H9 (cell line): ENCODE results near the gene CATSPER1. TPM values are rescaled to one million over a fixed set of nuclear protein-coding genes. Genes with fewer than 3 reads are reported as not detected.

Experiments
- DNase-seq: peaks from one replicate; pipeline ENCODE4 v3.0.0-alpha.2; 2017
- H2AFZ ChIP-seq: one replicate; pipeline ENCODE4 v1.6.1; 2013; ENCODE audit warnings: mild to moderate bottlenecking, low read length, control low read depth, moderate library complexity
- H2AK5ac ChIP-seq: 2 replicates; pipeline ENCODE4 v1.6.1; 2013; ENCODE audit warnings: low read length, control low read depth, mixed read lengths; ENCODE audit not compliant: insufficient read length
- H2BK120ac ChIP-seq: one replicate; pipeline ENCODE4 v1.6.1; 2013; ENCODE audit warnings: low read depth, mild to moderate bottlenecking, low read length, control low read depth, inconsistent platforms; ENCODE audit not compliant: poor library complexity, severe bottlenecking
- H2BK12ac ChIP-seq: 2 replicates; pipeline ENCODE4 v1.6.1; 2013; ENCODE audit warnings: low read length, control low read depth, mixed read lengths, low read depth; ENCODE audit not compliant: insufficient read length
- H2BK15ac ChIP-seq: 2 replicates; pipeline ENCODE4 v1.6.1; 2013; ENCODE audit warnings: low read depth, low read length, control low read depth
- H2BK20ac ChIP-seq: one replicate; pipeline ENCODE4 v1.6.1; 2013; ENCODE audit warnings: low read depth, mild to moderate bottlenecking, low read length, control low read depth, inconsistent platforms; ENCODE audit not compliant: poor library complexity, severe bottlenecking
- H2BK5ac ChIP-seq: 2 replicates; pipeline ENCODE4 v1.6.1; 2013; ENCODE audit warnings: low read length, control low read depth, mixed read lengths; ENCODE audit not compliant: insufficient read length
- H3K14ac ChIP-seq: 2 replicates; pipeline ENCODE4 v1.6.1; 2013; ENCODE audit warnings: low read length, control low read depth; ENCODE audit not compliant: insufficient read depth
- H3K18ac ChIP-seq: 2 replicates; pipeline ENCODE4 v1.6.1; 2013; ENCODE audit warnings: low read depth, mild to moderate bottlenecking, mixed read lengths, low read length, control low read depth; ENCODE audit not compliant: insufficient read length
- H3K23ac ChIP-seq: 2 replicates; pipeline ENCODE4 v1.6.1; 2013; ENCODE audit warnings: low read length, control low read depth, mixed read lengths, low read depth; ENCODE audit not compliant: insufficient read length
- H3K23me2 ChIP-seq: 2 replicates; pipeline ENCODE4 v1.6.1; 2013; ENCODE audit warnings: low read depth, mild to moderate bottlenecking, mixed read lengths, low read length, control low read depth; ENCODE audit not compliant: insufficient read length, poor library complexity, severe bottlenecking
- H3K27ac ChIP-seq: 2 replicates; pipeline ENCODE4 v1.5.1; 2013; ENCODE audit warnings: low read length, control low read depth, mixed read lengths, low read depth; ENCODE audit not compliant: insufficient read length
- H3K27me3 ChIP-seq: 2 replicates; pipeline ENCODE4 v1.6.1; 2013; ENCODE audit warnings: low read length, control low read depth, inconsistent platforms; ENCODE audit not compliant: insufficient read depth
- H3K4ac ChIP-seq: 2 replicates; pipeline ENCODE4 v1.6.1; 2013; ENCODE audit warnings: low read depth, mild to moderate bottlenecking, control low read depth, inconsistent platforms, low read length, moderate library complexity
- H3K4me1 ChIP-seq: 2 replicates; pipeline ENCODE4 v1.6.1; 2013; ENCODE audit warnings: low read length, control low read depth, inconsistent platforms; ENCODE audit not compliant: insufficient read depth
- H3K4me2 ChIP-seq: 2 replicates; pipeline ENCODE4 v1.6.1; 2013; ENCODE audit warnings: low read length, control low read depth, mixed read lengths; ENCODE audit not compliant: insufficient read length, insufficient read depth
- H3K56ac ChIP-seq: 2 replicates; pipeline ENCODE4 v1.6.1; 2013; ENCODE audit warnings: low read depth, mild to moderate bottlenecking, mixed read lengths, low read length, control low read depth; ENCODE audit not compliant: insufficient read length
- H3K79me1 ChIP-seq: 2 replicates; pipeline ENCODE4 v1.6.1; 2013; ENCODE audit warnings: low read depth, mild to moderate bottlenecking, moderate library complexity, low read length, control low read depth, inconsistent platforms; ENCODE audit not compliant: insufficient read depth, poor library complexity, severe bottlenecking
- H3K79me2 ChIP-seq: 2 replicates; pipeline ENCODE4 v1.6.1; 2013; ENCODE audit warnings: low read length, control low read depth, inconsistent platforms; ENCODE audit not compliant: insufficient read depth
- H3K9ac ChIP-seq: 2 replicates; pipeline ENCODE4 v1.6.1; 2013; ENCODE audit warnings: low read length, control low read depth, mixed read lengths; ENCODE audit not compliant: insufficient read length; ENCODE audit errors: extremely low read depth
- H3K9me3 ChIP-seq: one replicate; pipeline ENCODE4 v1.6.1; 2013; ENCODE audit warnings: low read depth, low read length, inconsistent platforms; ENCODE audit not compliant: control insufficient read depth
- H3T11ph ChIP-seq: one replicate; pipeline ENCODE4 v1.6.1; 2013; ENCODE audit warnings: mild to moderate bottlenecking, low read length, control low read depth, inconsistent platforms
- H4K20me1 ChIP-seq: one replicate; pipeline ENCODE4 v1.6.1; 2013; ENCODE audit not compliant: control insufficient read depth, insufficient read length, insufficient read depth
- H4K5ac ChIP-seq: 2 replicates; pipeline ENCODE4 v1.6.1; 2013; ENCODE audit warnings: low read depth, mild to moderate bottlenecking, mixed read lengths, low read length, control low read depth; ENCODE audit not compliant: insufficient read length
- H4K8ac ChIP-seq: replicated peaks from 2 replicates; pipeline ENCODE4 v1.6.1; 2013; ENCODE audit warnings: low read length, control low read depth, mixed read lengths, low read depth; ENCODE audit not compliant: insufficient read length
- H4K91ac ChIP-seq: 2 replicates; pipeline ENCODE4 v1.6.1; 2013; ENCODE audit warnings: low read depth, mild to moderate bottlenecking, moderate library complexity, mixed read lengths, low read length, control low read depth; ENCODE audit not compliant: insufficient read length
- H3K27ac Mint-ChIP-seq, 3 experiments: 2 replicates in 2 of 3; 3 replicates in 1 of 3; pipeline ENCODE4 v1.8.0; 2020 to 2021; ENCODE audit warnings: mixed read lengths in 3 of 3, mild to moderate bottlenecking in 1 of 3, moderate library complexity in 1 of 3
- H3K27me3 Mint-ChIP-seq: 2 replicates; pipeline ENCODE4 v1.8.0; 2021; ENCODE audit warnings: low read depth, mild to moderate bottlenecking, moderate library complexity, mixed read lengths
- H3K36me3 Mint-ChIP-seq, 3 experiments: 2 replicates in 2 of 3; 3 replicates in 1 of 3; pipeline ENCODE4 v1.8.0; 2020 to 2021; ENCODE audit warnings: low read depth in 3 of 3, mixed read lengths in 3 of 3; ENCODE audit not compliant: insufficient read depth in 1 of 3
- H3K4me1 Mint-ChIP-seq, 2 experiments: 2 replicates each; pipeline ENCODE4 v1.8.0; 2020; ENCODE audit warnings: mixed read lengths in 2 of 2
- H3K4me3 Mint-ChIP-seq, 2 experiments: 2 replicates in 1 of 2; 3 replicates in 1 of 2; pipeline ENCODE4 v1.8.0; 2020 to 2021; ENCODE audit warnings: mild to moderate bottlenecking in 2 of 2, mixed read lengths in 2 of 2, moderate library complexity in 1 of 2
- H3K9me3 Mint-ChIP-seq, 2 experiments: 2 replicates in 1 of 2; 3 replicates in 1 of 2; pipeline ENCODE4 v1.8.0; 2020; ENCODE audit warnings: mild to moderate bottlenecking in 2 of 2, mixed read lengths in 2 of 2, moderate library complexity in 1 of 2
- WGBS: extraction: QIAGEN DNeasy Blood & Tissue Kit; methylation state at CpG from one replicate; pipeline ENCODE4 v1.1.7; 2013; ENCODE audit warnings: missing lambda C conversion rate, low lambda C conversion rate, mixed read lengths; ENCODE audit not compliant: insufficient read length; ENCODE audit errors: extremely low coverage; 5-methylcytosine and 5-hydroxymethylcytosine counted together
- total RNA-seq: library from RNA; stranded (reverse); gene quantifications from 2 replicates; pipeline ENCODE4 v1.2.1, GENCODE V29; 2021
- TF ChIP-seq, protein P1 (sequence below): fragments of 200-600 bp; sonication (generic); conservative IDR thresholded peaks from 3 replicates; pipeline ENCODE4 v1.8.0; 2021; ENCODE audit warnings: antibody characterized with exemption, mild to moderate bottlenecking

Gene CATSPER1
- total RNA-seq, 1 experiment from 2014 or later, result not detected

DNA sequence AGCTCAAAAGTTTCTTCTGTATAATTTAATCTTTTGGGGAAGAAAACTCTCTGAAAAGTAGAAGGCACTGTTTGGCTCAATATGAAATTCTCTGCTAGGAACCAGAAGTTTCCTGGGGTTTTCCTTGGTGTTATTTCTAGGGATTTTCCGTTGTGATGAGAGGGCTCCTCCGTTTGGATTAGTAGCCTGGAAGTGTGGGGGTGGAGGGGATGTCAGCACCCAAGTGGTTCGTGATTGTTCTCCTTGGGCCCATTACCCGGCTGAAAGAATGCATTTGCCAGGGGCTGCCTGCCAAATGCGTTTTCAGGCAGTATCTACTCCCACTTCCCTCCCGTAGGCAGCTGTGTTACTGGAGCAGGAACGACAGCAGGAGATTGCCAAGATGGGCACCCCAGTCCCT, 30.2 kb upstream of the CATSPER1 start:
- Histone ChIP-seq H3K56ac (no peak overlapping the region), H2AFZ (no peak overlapping the region), H2BK15ac (no peak overlapping the region), H3T11ph (no peak overlapping the region), H2BK12ac (no peak overlapping the region), H3K14ac (no peak overlapping the region), H3K27ac (no peak overlapping the region), H3K4me2 (no peak overlapping the region), H2BK120ac (no peak overlapping the region), H4K20me1 (no peaks in the 10 kb centered on the region), H3K4ac (no peak overlapping the region), H3K23ac (no peak overlapping the region), H3K79me2 (peaks cover 12% of the 10 kb centered on the region; the same call in 1 of the 2 replicates), H3K9ac (no peak overlapping the region), H3K23me2 (peaks cover 7% of the 10 kb centered on the region), H3K4me1 (no peaks in the 10 kb centered on the region; the same call in 1 of the 2 replicates), H2BK5ac (no peak overlapping the region), H3K18ac (no peak overlapping the region), H4K5ac (no peak overlapping the region), H3K9me3 (no peaks in the 10 kb centered on the region), H3K79me1 (peaks cover 9% of the 10 kb centered on the region), H4K91ac (no peak overlapping the region), H4K8ac (no peak overlapping the region), H3K27me3 (no peaks in the 10 kb centered on the region), H2AK5ac (no peak overlapping the region), H2BK20ac (no peak overlapping the region)
- Mint-ChIP-seq H3K27me3 (no peaks in the 10 kb centered on the region), H3K9me3 (no peaks in the 10 kb centered on the region), H3K4me3 (no peak overlapping the region; a peak in 1 of 5 replicates), H3K27ac (no peak overlapping the region), H3K4me1 (peaks cover 5 to 10% of the 10 kb centered on the region in 2 experiments), H3K36me3 (peaks cover 58 to 87% (median 87%) of the 10 kb centered on the region in 3 experiments)
- TF ChIP-seq, protein P1, sequence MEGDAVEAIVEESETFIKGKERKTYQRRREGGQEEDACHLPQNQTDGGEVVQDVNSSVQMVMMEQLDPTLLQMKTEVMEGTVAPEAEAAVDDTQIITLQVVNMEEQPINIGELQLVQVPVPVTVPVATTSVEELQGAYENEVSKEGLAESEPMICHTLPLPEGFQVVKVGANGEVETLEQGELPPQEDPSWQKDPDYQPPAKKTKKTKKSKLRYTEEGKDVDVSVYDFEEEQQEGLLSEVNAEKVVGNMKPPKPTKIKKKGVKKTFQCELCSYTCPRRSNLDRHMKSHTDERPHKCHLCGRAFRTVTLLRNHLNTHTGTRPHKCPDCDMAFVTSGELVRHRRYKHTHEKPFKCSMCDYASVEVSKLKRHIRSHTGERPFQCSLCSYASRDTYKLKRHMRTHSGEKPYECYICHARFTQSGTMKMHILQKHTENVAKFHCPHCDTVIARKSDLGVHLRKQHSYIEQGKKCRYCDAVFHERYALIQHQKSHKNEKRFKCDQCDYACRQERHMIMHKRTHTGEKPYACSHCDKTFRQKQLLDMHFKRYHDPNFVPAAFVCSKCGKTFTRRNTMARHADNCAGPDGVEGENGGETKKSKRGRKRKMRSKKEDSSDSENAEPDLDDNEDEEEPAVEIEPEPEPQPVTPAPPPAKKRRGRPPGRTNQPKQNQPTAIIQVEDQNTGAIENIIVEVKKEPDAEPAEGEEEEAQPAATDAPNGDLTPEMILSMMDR, result no peak
- no peak for DNase-seq
- WGBS, result no CpG with 5 or more reads among the region's 7 CpGs
